HG02970 (cell line): ENCODE results near the gene GAPT.
A peak's percentile ranks its signal among the peaks of the same experiment; 100 is the strongest.

Experiments
- ATAC-seq: cut with Tn5 transposase; IDR thresholded peaks from one replicate; pipeline ENCODE4 v1.9.1; 2021; ENCODE audit warnings: mild to moderate bottlenecking, moderate library complexity, moderate number of reproducible peaks; ENCODE audit not compliant: unreplicated experiment, low FRiP score

The GAPT gene

DNA sequence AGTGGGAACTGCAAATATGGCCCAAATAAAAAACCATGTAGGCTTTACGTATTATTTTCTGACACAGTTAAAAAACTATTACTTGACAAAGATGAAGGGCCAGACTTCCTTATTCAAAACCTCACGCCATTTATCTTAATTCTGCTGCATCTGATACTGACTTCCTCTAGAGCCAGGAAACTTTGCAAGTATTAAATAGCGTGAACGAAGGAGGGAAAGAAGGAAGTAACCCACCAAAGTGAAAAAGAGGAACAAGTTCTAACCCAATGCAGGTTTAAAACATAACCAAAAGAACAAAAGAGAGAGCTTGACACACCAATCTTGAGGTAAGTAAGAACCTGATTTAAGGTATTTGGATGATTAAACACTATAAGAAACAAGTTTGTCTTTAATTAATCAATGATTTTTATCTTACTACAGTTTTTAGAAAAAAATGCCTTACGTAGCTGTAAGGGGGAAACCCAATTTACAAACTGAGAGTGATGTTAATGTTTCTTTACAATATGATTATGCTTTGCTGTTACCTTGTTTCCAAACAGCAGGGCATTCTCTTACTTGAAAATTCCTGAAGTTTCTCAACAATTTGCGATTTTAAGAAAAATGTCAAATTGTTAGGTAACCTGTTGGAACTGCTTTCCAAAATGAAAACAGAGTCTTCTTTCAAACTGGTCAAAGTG lies at the start of gene GAPT:
Gene GAPT (plus strand): TSS at position 220 of the 677 bp plus-strand sequence. CDS start 3,102 bp downstream, outside the sequence.
- peak; percentile 58 for ATAC-seq

- ATAC-seq = no peak
These were observed 46.4 kb upstream of the GAPT start for GRCh38 chr5:58444805-58445204.

DNA sequence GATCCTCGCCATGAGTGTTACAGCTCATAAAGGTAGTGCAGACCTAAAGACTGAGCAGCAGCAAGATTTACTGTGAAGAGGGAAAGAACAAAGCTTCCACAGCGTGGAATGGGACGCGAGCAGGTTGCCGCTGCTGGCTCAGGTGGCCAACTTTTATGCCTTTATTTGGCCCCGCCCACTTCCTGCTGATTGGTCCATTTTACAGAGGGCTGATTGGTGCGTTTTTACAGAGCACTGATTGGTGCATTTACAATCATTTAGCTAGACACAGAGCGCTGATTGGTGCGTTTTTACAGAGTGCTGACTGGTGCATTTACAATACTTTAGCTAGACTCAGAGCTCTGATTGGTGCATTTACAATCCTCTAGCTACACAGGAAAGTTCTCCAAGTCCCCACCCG lies 45.2 kb upstream of the GAPT start:
- ATAC-seq = no peak

DNA sequence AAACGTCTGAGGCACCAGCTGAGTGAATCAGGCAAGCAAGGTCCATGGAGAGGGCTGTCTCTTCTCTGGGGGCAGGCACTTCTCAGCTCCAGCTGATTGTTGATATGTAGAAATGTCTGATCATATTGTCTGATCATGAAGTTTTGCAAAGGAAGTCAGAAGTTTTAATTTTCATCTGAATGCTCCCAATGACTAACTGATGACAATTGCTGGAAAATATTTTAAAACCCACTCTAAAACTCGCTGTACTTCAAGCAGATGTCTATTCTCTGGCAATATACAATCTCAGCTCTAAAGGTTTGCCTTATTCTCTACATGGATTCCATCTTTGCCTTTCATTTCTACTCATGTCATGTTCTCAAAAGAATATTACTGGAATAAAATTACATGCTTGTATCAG lies 44.0 kb upstream of the GAPT start:
- ATAC-seq = no peak

GRCh38 chr5:58450018-58450417 lies 41.2 kb upstream of the GAPT start:
- ATAC-seq = no peak

GRCh38 chr5:58450811-58451629 lies 40.2 kb upstream of the GAPT start:
- no peak for ATAC-seq

- no peak for ATAC-seq
These were observed 39.3 kb upstream of the GAPT start for GRCh38 chr5:58451732-58452565.

DNA sequence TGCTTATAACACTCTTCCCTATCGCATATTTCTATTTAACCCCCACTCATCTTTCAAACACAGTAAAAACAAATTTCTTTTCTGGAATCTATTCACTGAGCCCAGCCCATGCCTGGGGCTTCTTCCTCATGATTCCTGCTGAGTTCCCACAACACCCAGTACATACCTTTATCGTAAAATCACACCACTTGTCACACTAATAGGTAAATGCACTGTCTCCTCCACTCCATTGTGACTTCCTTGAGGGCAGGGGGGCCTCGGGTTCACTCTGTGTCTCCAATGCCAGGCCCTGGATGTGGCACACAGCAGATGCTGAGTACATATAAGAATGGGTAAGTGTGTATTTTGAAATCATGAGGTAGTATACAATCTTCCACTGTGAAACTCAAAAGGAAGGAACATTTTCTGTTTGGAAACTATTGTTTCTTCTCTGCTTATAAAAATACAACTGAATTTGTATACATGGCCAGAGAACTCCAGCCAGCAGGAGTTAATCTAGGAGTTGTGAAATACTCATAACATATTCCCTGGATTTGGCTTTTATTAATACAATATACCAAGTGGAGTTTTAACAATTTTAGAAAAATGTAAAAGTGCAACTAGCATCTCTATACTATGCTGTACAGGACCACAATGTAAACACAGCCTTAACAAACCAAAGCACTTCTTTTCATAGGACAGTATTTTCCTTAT lies 38.5 kb upstream of the GAPT start:
- ATAC-seq = no peak

DNA sequence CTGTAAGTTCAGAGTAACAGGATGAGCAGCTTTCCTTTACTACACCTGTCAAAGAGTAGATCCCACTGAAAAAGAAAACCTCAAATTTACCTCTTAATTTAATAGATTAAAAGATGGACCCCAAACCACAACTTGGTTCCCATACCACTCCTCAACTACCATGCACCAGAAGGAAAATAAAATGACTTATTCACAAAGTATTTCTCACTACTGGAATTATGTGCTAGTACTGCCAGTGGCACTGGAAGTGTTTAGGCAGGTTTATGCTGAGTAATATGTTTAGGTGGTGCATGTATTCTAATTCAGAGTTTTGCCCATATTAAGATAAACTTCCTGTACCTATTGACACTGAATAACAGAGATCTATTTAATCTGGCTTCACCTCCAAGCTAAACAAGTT lies 37.9 kb upstream of the GAPT start:
- no peak for ATAC-seq

DNA sequence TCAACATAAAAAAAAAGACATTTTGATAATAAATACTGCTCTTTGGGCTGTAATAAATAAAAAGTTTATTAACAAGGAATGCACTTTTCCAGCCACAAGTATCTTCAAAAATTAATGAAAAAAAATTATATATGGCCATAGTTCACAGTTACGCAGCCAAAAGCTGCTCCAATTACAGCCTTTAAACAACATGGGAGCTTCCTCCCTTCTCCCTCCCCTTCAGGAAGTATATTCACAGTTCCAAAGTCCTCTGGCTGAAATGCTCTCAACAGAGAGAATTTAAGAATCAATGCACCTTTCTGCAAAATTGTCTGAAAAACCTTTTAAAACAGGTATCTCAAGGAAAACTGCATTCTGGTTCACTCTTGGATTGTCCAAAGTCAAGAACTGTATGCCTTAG lies 37.2 kb upstream of the GAPT start:
- ATAC-seq = no peak

DNA sequence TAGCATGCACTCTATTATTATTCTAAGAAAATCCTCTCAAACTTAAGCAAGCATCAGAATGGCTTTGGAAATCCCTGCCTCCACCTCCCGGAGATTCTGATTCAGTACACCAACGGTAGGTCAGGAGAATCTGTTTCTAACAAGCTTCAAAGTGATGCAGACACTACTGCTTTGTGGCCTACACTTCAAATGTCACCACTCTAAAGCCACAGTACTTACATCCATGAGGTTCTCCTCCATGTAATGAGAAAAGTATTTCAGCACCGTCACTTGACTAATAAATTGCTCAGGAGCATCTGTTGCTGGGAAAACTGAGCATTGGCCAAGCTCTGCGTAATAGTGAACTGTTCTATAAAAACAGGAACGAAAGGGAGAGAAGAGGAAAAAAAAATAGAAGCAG lies 36.2 kb upstream of the GAPT start:
- ATAC-seq = no peak

DNA sequence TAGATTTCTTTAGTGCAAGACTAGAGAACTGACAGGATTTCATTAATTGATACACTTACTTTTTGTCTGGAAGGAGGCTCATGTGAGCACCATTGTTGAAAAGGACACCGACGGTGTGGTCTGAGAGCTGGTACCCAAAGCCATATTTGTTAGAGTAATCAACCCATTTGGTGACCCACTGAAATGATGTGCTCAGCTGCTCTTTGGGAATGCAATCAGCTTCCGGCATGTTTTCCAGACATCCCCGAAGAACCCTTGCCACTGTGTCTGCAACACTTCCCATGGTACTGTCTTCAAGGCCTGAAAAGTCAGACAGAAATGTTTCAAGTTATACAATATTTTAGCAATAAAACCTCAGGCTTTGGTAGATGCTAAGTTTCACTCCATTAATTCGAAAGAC lies 35.8 kb upstream of the GAPT start:
- no peak for ATAC-seq

- no peak for ATAC-seq
These were observed 35.2 kb upstream of the GAPT start for GRCh38 chr5:58456026-58456425.

GRCh38 chr5:58456486-58456885 lies 34.7 kb upstream of the GAPT start:
- ATAC-seq = no peak

GRCh38 chr5:58457050-58457449 lies 34.2 kb upstream of the GAPT start:
- no peak for ATAC-seq

- ATAC-seq = no peak
These were observed 33.0 kb upstream of the GAPT start for GRCh38 chr5:58458141-58458742.

- ATAC-seq = no peak
These were observed 32.5 kb upstream of the GAPT start for GRCh38 chr5:58458743-58459145.

DNA sequence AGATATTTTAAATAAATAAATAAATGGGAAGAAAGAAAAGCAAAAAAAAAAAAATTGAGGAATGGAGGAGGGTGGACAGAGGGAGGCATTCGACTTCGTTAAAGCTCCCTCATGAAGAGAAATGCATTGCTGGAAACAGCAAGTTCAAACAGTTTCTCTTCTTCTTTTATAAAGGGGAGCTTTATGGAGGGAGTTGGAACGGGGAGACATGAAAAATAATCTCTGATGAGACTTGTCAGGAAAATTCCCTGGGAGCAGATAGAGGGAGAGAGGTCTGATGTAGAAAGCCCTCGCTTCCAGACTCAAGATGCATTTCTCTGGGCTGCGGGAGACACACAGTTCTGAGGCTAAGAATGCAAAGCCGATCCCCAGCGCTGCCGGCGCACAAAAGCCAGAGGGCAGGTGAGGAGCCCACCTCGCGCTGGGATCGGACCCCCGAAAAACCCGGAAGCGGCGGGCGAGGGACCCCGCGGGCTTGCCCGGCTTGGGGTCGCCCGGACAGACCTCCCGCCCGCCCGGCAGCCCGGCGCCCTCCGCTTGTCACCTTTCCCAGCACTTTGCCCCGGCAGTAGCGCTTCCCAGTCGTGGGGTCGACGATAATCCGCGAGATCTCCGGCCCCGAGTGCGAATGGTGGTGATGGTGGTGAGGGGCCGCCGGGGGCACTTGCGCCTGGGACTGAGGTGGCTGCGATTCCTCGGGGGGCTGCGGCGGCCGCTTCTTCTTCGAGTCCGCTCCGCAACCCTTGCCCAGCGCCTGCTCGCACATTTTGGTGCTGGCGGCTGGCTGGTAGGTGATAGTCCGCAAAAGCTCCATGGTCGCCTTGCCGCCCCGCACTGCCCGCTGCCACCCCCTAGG lies 31.9 kb upstream of the GAPT start:
- peak; percentile 1 for ATAC-seq
